ENCODE data around the gene MYH9. TPM values are rescaled to one million over a fixed set of nuclear protein-coding genes. Genes with fewer than 3 reads are reported as not detected.
A peak's percentile ranks its signal among the peaks of the same experiment; 100 is the strongest.

The MYH9 gene
- total RNA-seq, 4 donors from 2014 or later: 361 to 406 (median 386) TPM

GRCh38 chr22:36409056-36409455 is 21.3 kb upstream of the MYH9 start:
- Histone ChIP-seq H3K4me3 (no peak overlapping the region), H3K4me1 (peaks cover 0 to 18% (median 7%) of the 10 kb centered on the region in 4 donors), H3K27ac (no peak overlapping the region), H3K9me3 (no peaks in the 10 kb centered on the region), H3K36me3 (no peaks in the 10 kb centered on the region), H3K27me3 (no peaks in the 10 kb centered on the region)
- DNase-seq (ENCODE audit: low spot score in 2 of 2): no peak
- TF ChIP-seq, protein P1, sequence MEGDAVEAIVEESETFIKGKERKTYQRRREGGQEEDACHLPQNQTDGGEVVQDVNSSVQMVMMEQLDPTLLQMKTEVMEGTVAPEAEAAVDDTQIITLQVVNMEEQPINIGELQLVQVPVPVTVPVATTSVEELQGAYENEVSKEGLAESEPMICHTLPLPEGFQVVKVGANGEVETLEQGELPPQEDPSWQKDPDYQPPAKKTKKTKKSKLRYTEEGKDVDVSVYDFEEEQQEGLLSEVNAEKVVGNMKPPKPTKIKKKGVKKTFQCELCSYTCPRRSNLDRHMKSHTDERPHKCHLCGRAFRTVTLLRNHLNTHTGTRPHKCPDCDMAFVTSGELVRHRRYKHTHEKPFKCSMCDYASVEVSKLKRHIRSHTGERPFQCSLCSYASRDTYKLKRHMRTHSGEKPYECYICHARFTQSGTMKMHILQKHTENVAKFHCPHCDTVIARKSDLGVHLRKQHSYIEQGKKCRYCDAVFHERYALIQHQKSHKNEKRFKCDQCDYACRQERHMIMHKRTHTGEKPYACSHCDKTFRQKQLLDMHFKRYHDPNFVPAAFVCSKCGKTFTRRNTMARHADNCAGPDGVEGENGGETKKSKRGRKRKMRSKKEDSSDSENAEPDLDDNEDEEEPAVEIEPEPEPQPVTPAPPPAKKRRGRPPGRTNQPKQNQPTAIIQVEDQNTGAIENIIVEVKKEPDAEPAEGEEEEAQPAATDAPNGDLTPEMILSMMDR (IDR thresholded peaks at IDR 0.05): no peak
- TF ChIP-seq EP300 (IDR thresholded peaks at IDR 0.05) (no peak), POLR2A (IDR thresholded peaks at IDR 0.05) (no peak)
- WGBS, 2 donors: 59 to 71% methylated on average over 2 of the region's 2 CpGs

DNA sequence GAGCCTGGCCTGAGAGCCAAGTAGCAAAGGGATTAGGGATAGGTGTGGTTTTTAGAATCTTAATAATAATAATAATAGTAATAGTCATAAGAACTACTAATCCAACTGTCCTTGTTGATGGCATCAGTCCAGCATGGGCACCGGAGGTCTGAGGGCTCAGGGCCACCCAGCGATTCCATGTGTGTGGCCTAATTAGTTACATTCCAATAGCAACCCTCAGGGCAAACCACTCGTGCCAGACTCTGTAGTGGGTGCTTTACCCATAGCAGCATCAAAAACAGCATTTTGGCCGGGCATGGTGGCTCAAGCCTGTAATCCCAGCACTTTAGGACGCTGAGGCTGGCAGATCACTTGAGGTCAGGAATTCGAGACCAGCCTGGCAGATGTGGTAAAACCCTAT is 19.0 kb upstream of the MYH9 start:
- peaks cover 0 to 18% (median 7%) of the 10 kb centered on the region in 4 donors for H3K4me1 ChIP-seq
- TF ChIP-seq POLR2A (IDR thresholded peaks at IDR 0.05) (no peak), EP300 (IDR thresholded peaks at IDR 0.05) (no peak)
- TF ChIP-seq, protein P1 (IDR thresholded peaks at IDR 0.05): no peak
- no peaks in the 10 kb centered on the region for H3K36me3 ChIP-seq
- no peak overlapping the region for H3K27ac ChIP-seq
- H3K4me3 ChIP-seq: no peak overlapping the region
- no peak for DNase-seq (ENCODE audit: low spot score in 2 of 2)
- H3K27me3 ChIP-seq: no peaks in the 10 kb centered on the region
- H3K9me3 ChIP-seq: no peaks in the 10 kb centered on the region
- 64 to 65% methylated on average over 6 of the region's 6 CpGs for WGBS, 2 donors

GRCh38 chr22:36405671-36406538 is 18.1 kb upstream of the MYH9 start:
- Histone ChIP-seq H3K27me3 (no peaks in the 10 kb centered on the region), H3K4me3 (no peak overlapping the region), H3K27ac (peak overlapping the region in 1 of 4 donors; percentile 43), H3K9me3 (no peaks in the 10 kb centered on the region), H3K4me1 (peaks cover 0 to 18% (median 7%) of the 10 kb centered on the region in 4 donors), H3K36me3 (no peaks in the 10 kb centered on the region)
- no peak for DNase-seq (ENCODE audit: low spot score in 2 of 2)
- WGBS, 2 donors: 72 to 73% methylated on average over 8 to 9 of the region's 9 CpGs
- TF ChIP-seq, protein P1 (IDR thresholded peaks at IDR 0.05): no peak
- peak in 1 of 2 donors; percentile 10 for TF ChIP-seq EP300 (IDR thresholded peaks at IDR 0.05)
- no peak for TF ChIP-seq POLR2A (IDR thresholded peaks at IDR 0.05)

DNA sequence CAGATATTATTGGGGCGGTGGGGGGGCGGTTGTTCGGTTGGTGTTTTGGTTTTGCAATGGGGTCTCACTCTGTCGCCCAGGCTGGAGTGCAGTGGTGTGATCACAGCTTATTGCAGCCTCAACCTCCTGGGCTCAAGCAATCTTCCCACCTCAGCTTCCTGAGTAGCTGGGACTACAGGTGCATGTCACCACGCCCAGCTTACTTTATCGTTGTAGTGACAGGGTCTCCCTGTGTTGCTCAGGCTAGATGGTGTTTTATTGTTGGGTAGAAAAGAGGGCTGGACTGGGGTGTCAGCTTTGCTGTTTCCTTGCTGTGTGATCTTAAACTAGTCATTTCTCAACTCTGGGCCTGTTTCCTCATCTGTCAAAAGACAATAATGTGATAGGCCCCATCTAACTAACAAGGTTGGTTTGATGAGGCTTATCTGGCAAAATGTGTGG is 17.5 kb upstream of the MYH9 start:
- 79 to 88% methylated on average over 6 of the region's 6 CpGs for WGBS, 2 donors

More for the DNA sequence above, 17.5 kb upstream of the MYH9 start:
- Histone ChIP-seq H3K9me3 (no peaks in the 10 kb centered on the region), H3K27ac (peak overlapping the region in 1 of 4 donors; percentile 43), H3K4me1 (peaks cover 0 to 15% (median 6%) of the 10 kb centered on the region in 4 donors), H3K27me3 (no peaks in the 10 kb centered on the region), H3K4me3 (no peak overlapping the region), H3K36me3 (no peaks in the 10 kb centered on the region)
- no peak for TF ChIP-seq EP300 (IDR thresholded peaks at IDR 0.05)
- no peak for TF ChIP-seq POLR2A (IDR thresholded peaks at IDR 0.05)
- TF ChIP-seq, protein P1 (IDR thresholded peaks at IDR 0.05): no peak
- no peak for DNase-seq (ENCODE audit: low spot score in 2 of 2)
